Transverse colon (tissue), 4 donors: ENCODE measurements around the gene SHMT1. TPM values are rescaled to one million over a fixed set of nuclear protein-coding genes. Genes with fewer than 3 reads are reported as not detected.
"Not testable (repeated sequence)": the region's sequence is repeated elsewhere in the genome, so short reads cannot be mapped to it uniquely, and the experiment has no call there.

ENCODE experiments used
- DNase-seq: peaks from one replicate; pipeline ENCODE4 v3.0.0-alpha.2; 2019
- H3K27ac ChIP-seq, 4 donors: fragments of 200-600 bp; sonication (generic); 2 replicates each; pipeline ENCODE4 v1.5.1; 2016 to 2018; ENCODE audit warnings: inconsistent platforms in 4 of 4
- H3K27me3 ChIP-seq: fragments of 200-600 bp; sonication (generic); 2 replicates; pipeline ENCODE4 v1.5.1; 2017; ENCODE audit warnings: inconsistent platforms
- H3K36me3 ChIP-seq, 4 donors: fragments of 200-600 bp; sonication (generic); 2 replicates each; pipeline ENCODE4 v1.5.1; 2017 to 2019; ENCODE audit warnings: inconsistent platforms in 4 of 4
- H3K4me1 ChIP-seq, 4 donors: fragments of 200-600 bp; sonication (generic); 2 replicates each; pipeline ENCODE4 v1.5.1; 2017 to 2020; ENCODE audit warnings: inconsistent platforms in 4 of 4
- H3K4me3 ChIP-seq, 4 donors: fragments of 200-600 bp; sonication (generic); 1 replicate in 1 of 4; 2 replicates in 3 of 4; pipeline versions ENCODE4 v1.5.1 to v1.6.1; 2017 to 2019; ENCODE audit warnings: inconsistent platforms in 4 of 4
- H3K9me3 ChIP-seq, 2 donors: fragments of 200-600 bp; sonication (generic); 2 replicates each; pipeline ENCODE4 v1.5.1; 2017 to 2019; ENCODE audit warnings: inconsistent platforms in 2 of 2
- CTCF ChIP-seq, 5 experiments: fragments of 200-600 bp in 3 of 5; fragments of 450-650 bp in 2 of 5; sonication (generic) in 3 of 5; IDR thresholded peaks; 1 replicate in 2 of 5; 2 replicates in 3 of 5; pipeline ENCODE4 v1.5.1; 2016 to 2017; ENCODE audit warnings: antibody characterized with exemption in 5 of 5, inconsistent platforms in 3 of 5, mild to moderate bottlenecking in 2 of 5, moderate library complexity in 1 of 5
- EP300 ChIP-seq: sonication (generic); formaldehyde crosslinking; IDR thresholded peaks from one replicate; pipeline ENCODE4 v1.6.1; 2017; ENCODE audit warnings: antibody characterized with exemption, low read depth
- POLR2A ChIP-seq: fragments of 450-650 bp; IDR thresholded peaks from one replicate; pipeline ENCODE4 v1.6.1; 2016; ENCODE audit warnings: antibody characterized with exemption, mild to moderate bottlenecking, moderate library complexity
- POLR2AphosphoS5 ChIP-seq, 3 donors: sonication (generic); formaldehyde crosslinking; IDR thresholded peaks; one replicate each; pipeline ENCODE4 v1.6.1; 2016; ENCODE audit warnings: antibody characterized with exemption in 3 of 3
- WGBS, 2 donors: methylation state at CpG; one replicate each; pipeline ENCODE4 v1.1.5; 2018; ENCODE audit warnings: low coverage in 1 of 2; 5-methylcytosine and 5-hydroxymethylcytosine counted together
- in situ Hi-C, 4 donors: fragments of 200-750 bp; cut with MboI; loops; one replicate each; pipeline versions ENCODE4 v1.15.0 to v1.15.1; 2017; ENCODE audit warnings: low sequenced_read_pairs in 3 of 4, low pct_ligation_motif_present in 1 of 4, low pct_unique_long_range_greater_than_20kb in 1 of 4
- intact Hi-C: fragments of 100-400 bp; cut with DNase I; formaldehyde crosslinking; loops from one replicate; pipeline ENCODE4 v1.15.1; 2023; ENCODE audit warnings: low total_unique reads
- total RNA-seq, 4 donors: library from RNA; depleted of rRNA; stranded (reverse); fragments of >200 nt; gene quantifications; one replicate each; pipeline ENCODE4 v1.1.0, GENCODE V29; 2016

Gene SHMT1
- total RNA-seq, 4 donors from 2014 or later, result 29.2 to 49.4 (median 38.5) TPM

DNA sequence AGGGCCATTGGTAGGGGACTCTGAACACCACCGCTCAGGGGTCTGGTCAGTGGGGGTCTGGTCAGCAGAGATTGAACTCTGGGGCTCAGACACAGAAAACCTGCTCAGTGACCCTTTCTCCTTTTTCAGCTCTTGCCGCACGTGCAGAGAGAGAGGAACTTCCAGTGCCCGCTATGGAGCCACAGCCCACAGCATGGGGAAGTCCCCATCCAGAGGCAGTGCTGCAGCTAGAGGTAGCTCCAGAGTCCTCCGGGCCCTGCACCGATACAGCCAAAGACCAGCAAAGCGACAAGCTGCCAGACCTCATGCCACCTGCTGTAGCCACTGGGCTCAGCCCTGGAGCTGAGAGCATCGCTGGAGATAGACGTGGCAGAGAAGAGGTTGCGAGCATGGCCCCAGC lies 25.4 kb upstream of the SHMT1 start:
- H3K4me3 ChIP-seq, DNase-seq, H3K4me1 ChIP-seq, intact Hi-C loops, in situ Hi-C loops, H3K27ac ChIP-seq, H3K27me3 ChIP-seq, H3K9me3 ChIP-seq, H3K36me3 ChIP-seq: not testable (repeated sequence)
- 100% methylated on average over 1 of the region's 10 CpGs; no CpG with 5 or more reads in 1 of the 2 donors for WGBS, 2 donors

- H3K36me3 ChIP-seq, in situ Hi-C loops, intact Hi-C loops, H3K4me1 ChIP-seq, H3K27me3 ChIP-seq, H3K9me3 ChIP-seq, DNase-seq, H3K27ac ChIP-seq, H3K4me3 ChIP-seq: not testable (repeated sequence)
- WGBS, 2 donors, result 92% methylated on average over 1 of the region's 4 CpGs; no CpG with 5 or more reads in 1 of the 2 donors
Measured at GRCh38 chr17:18388266-18388665, 24.9 kb upstream of the SHMT1 start.

DNA sequence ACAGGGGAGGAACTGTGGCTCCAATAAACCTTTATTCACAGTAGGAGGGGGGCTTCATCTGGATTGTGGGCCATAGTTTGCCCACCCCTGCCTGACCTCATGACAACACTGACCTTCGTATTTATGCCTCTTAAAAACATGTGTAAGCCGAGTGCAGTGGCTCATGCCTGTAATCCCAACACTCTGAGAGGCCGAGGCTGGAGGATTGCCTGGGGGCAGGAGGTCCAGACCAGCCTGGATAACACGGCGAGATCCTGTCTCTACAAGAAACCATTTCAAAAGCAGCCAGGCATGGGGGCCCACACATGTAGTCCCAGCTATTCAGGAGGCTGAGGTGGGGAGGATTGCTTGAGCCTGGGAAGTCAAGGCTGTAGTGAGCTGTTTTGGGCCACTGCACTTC lies 24.2 kb upstream of the SHMT1 start:
- H3K9me3 ChIP-seq, H3K4me3 ChIP-seq, H3K27ac ChIP-seq, in situ Hi-C loops, DNase-seq, intact Hi-C loops, H3K36me3 ChIP-seq, H3K4me1 ChIP-seq: not testable (repeated sequence)
- 71% methylated on average over 5 of the region's 5 CpGs; no CpG with 5 or more reads in 1 of the 2 donors for WGBS, 2 donors
- H3K27me3 ChIP-seq, result peaks cover 16% of the 10 kb centered on the region

GRCh38 chr17:18384271-18384670 lies 20.9 kb upstream of the SHMT1 start:
- WGBS, 2 donors, result 74 to 94% methylated on average over 4 to 7 of the region's 7 CpGs
- peaks cover 29% of the 10 kb centered on the region for H3K27me3 ChIP-seq
- DNase-seq, H3K27ac ChIP-seq, H3K4me1 ChIP-seq, intact Hi-C loops, H3K36me3 ChIP-seq, H3K9me3 ChIP-seq, in situ Hi-C loops, H3K4me3 ChIP-seq: not testable (repeated sequence)

DNA sequence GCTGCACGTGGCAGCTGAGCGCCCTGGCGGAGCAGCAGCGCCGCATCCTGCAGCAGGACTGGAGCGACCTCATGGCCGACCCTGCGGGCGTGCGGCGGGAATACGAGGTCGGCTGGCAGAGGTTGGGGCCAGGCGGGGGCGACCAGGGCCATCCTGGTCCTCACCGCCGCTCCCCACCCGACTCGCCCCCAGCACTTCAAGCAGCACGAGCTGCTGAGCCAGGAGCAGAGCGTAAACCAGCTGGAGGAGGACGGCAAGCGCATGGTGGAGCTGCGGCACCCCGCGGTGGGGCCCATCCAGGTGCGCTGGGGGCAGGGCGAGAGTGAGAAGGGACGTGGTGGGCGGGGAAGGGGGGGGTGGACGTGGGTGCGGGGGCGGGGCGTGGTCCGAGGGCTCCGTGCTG lies 19.7 kb upstream of the SHMT1 start:
- H3K27ac ChIP-seq, H3K36me3 ChIP-seq, H3K9me3 ChIP-seq, DNase-seq, H3K4me3 ChIP-seq, in situ Hi-C loops, intact Hi-C loops: not testable (repeated sequence)
- Histone ChIP-seq H3K4me1 (peaks cover 0 to 13% (median 7%) of the 10 kb centered on the region in 4 donors), H3K27me3 (peaks cover 29% of the 10 kb centered on the region)
- 44% methylated on average over 11 of the region's 36 CpGs; no CpG with 5 or more reads in 1 of the 2 donors for WGBS, 2 donors

DNA sequence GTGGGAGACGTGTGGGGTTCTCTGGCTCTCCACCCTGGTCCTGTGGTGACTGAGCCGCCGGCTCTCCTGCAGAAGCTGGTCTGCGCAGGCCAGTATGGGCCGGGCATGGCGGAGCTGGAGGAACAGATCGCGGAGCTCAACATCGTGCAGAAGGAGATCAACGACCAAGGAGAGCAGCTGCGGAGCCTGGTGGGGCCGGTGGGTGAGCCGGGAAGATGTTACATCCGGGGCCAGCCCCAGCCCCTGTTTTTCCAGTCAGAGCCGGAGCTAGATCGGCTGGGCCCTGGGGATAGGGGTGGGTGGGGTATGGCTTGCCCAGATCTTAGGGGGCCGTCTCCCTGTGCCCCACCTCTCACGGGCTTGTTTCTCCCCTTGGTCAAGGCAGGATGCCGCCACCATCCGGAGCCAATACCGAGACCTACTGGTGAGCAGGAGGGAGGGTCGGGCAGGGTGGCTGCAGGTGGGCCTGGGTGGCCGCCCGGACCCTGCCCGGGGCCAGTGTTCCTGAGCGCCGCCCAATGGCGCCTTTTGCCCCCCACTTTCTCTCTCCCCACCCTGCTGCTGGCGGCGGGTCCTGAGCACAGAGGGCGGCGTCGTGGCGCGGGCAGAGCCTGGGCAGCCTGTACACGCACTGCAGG lies 19.2 kb upstream of the SHMT1 start:
- H3K4me3 ChIP-seq, result no peak overlapping the region
- peaks cover 29% of the 10 kb centered on the region for H3K27me3 ChIP-seq
- no peak for DNase-seq
- WGBS, 2 donors, result 68% methylated on average over 36 of the region's 36 CpGs; no CpG with 5 or more reads in 1 of the 2 donors
- intact Hi-C loops, result no loop called here
- H3K36me3 ChIP-seq, result no peaks in the 10 kb centered on the region
- in situ Hi-C loops, result no loop called here
- TF ChIP-seq POLR2AphosphoS5 (IDR thresholded peaks at IDR 0.05), result no peak
- TF ChIP-seq POLR2A, result no peak
- TF ChIP-seq CTCF (IDR thresholded peaks at IDR 0.05), result no peak
- no peak for TF ChIP-seq EP300
- no peak overlapping the region for H3K27ac ChIP-seq
- peaks cover 0 to 17% (median 12%) of the 10 kb centered on the region in 4 donors for H3K4me1 ChIP-seq
- H3K9me3 ChIP-seq, result no peaks in the 10 kb centered on the region

- no peak for DNase-seq
- no peak overlapping the region for H3K4me3 ChIP-seq
- H3K9me3 ChIP-seq, result no peaks in the 10 kb centered on the region
- no peaks in the 10 kb centered on the region for H3K36me3 ChIP-seq
- in situ Hi-C loops, result no loop called here
- peaks cover 0 to 23% (median 17%) of the 10 kb centered on the region in 4 donors for H3K4me1 ChIP-seq
- intact Hi-C loops, result no loop called here
- TF ChIP-seq POLR2A (no peak), POLR2AphosphoS5 (IDR thresholded peaks at IDR 0.05) (no peak), CTCF (IDR thresholded peaks at IDR 0.05) (no peak), EP300 (no peak)
- H3K27me3 ChIP-seq, result peaks cover 29% of the 10 kb centered on the region
- 51 to 77% methylated on average over 2 to 3 of the region's 3 CpGs for WGBS, 2 donors
- no peak overlapping the region for H3K27ac ChIP-seq
Measured at GRCh38 chr17:18381953-18382245, 18.5 kb upstream of the SHMT1 start.
